HEK293T (cell line): ENCODE results near the gene SLITRK6.

Experiments used
- ARNT ChIP-seq: fragments of 450-650 bp; IDR thresholded peaks from 2 replicates; pipeline ENCODE4 v1.6.1; 2017; ENCODE audit warnings: mild to moderate bottlenecking
- CTBP1 ChIP-seq: fragments of 450-650 bp; IDR thresholded peaks from 2 replicates; pipeline ENCODE4 v1.6.1; 2016; ENCODE audit warnings: borderline replicate concordance
- FOXA1 ChIP-seq: fragments of 450-650 bp; IDR thresholded peaks from 2 replicates; pipeline ENCODE4 v1.6.1; 2016; ENCODE audit warnings: mild to moderate bottlenecking
- FOXK2 ChIP-seq: fragments of 450-650 bp; IDR thresholded peaks from 2 replicates; pipeline ENCODE4 v1.6.1; 2016; ENCODE audit warnings: mild to moderate bottlenecking
- FOXM1 ChIP-seq: fragments of 450-650 bp; IDR thresholded peaks from 2 replicates; pipeline ENCODE4 v1.6.1; 2017; ENCODE audit warnings: mild to moderate bottlenecking, borderline replicate concordance
- SP1 ChIP-seq: fragments of 450-650 bp; IDR thresholded peaks from 2 replicates; pipeline ENCODE4 v1.6.1; 2017
- SUZ12 ChIP-seq: fragments of 450-650 bp; IDR thresholded peaks from 2 replicates; pipeline ENCODE4 v1.6.1; 2016; ENCODE audit warnings: mild to moderate bottlenecking
- TARDBP ChIP-seq: fragments of 450-650 bp; IDR thresholded peaks from 2 replicates; pipeline ENCODE4 v1.6.1; 2016

GRCh38 chr13:85819513-85819912 is 20.3 kb upstream of the SLITRK6 start:
- TF ChIP-seq TARDBP (no peak), SUZ12 (no peak), FOXM1 (no peak), SP1 (no peak), FOXK2 (no peak), ARNT (no peak), FOXA1 (no peak), CTBP1 (no peak)
